Measurements from ENCODE around the gene PRKCZ. TPM values are rescaled to one million over a fixed set of nuclear protein-coding genes. Genes with fewer than 3 reads are reported as not detected.

PRKCZ gene
- total and polyA plus RNA-seq, 2 experiments from 2014 or later: 26.2 to 36.9 TPM

GRCh38 chr1:2000850-2001249 lies 49.4 kb upstream of the PRKCZ start (continued):
- TF ChIP-seq, protein P1, sequence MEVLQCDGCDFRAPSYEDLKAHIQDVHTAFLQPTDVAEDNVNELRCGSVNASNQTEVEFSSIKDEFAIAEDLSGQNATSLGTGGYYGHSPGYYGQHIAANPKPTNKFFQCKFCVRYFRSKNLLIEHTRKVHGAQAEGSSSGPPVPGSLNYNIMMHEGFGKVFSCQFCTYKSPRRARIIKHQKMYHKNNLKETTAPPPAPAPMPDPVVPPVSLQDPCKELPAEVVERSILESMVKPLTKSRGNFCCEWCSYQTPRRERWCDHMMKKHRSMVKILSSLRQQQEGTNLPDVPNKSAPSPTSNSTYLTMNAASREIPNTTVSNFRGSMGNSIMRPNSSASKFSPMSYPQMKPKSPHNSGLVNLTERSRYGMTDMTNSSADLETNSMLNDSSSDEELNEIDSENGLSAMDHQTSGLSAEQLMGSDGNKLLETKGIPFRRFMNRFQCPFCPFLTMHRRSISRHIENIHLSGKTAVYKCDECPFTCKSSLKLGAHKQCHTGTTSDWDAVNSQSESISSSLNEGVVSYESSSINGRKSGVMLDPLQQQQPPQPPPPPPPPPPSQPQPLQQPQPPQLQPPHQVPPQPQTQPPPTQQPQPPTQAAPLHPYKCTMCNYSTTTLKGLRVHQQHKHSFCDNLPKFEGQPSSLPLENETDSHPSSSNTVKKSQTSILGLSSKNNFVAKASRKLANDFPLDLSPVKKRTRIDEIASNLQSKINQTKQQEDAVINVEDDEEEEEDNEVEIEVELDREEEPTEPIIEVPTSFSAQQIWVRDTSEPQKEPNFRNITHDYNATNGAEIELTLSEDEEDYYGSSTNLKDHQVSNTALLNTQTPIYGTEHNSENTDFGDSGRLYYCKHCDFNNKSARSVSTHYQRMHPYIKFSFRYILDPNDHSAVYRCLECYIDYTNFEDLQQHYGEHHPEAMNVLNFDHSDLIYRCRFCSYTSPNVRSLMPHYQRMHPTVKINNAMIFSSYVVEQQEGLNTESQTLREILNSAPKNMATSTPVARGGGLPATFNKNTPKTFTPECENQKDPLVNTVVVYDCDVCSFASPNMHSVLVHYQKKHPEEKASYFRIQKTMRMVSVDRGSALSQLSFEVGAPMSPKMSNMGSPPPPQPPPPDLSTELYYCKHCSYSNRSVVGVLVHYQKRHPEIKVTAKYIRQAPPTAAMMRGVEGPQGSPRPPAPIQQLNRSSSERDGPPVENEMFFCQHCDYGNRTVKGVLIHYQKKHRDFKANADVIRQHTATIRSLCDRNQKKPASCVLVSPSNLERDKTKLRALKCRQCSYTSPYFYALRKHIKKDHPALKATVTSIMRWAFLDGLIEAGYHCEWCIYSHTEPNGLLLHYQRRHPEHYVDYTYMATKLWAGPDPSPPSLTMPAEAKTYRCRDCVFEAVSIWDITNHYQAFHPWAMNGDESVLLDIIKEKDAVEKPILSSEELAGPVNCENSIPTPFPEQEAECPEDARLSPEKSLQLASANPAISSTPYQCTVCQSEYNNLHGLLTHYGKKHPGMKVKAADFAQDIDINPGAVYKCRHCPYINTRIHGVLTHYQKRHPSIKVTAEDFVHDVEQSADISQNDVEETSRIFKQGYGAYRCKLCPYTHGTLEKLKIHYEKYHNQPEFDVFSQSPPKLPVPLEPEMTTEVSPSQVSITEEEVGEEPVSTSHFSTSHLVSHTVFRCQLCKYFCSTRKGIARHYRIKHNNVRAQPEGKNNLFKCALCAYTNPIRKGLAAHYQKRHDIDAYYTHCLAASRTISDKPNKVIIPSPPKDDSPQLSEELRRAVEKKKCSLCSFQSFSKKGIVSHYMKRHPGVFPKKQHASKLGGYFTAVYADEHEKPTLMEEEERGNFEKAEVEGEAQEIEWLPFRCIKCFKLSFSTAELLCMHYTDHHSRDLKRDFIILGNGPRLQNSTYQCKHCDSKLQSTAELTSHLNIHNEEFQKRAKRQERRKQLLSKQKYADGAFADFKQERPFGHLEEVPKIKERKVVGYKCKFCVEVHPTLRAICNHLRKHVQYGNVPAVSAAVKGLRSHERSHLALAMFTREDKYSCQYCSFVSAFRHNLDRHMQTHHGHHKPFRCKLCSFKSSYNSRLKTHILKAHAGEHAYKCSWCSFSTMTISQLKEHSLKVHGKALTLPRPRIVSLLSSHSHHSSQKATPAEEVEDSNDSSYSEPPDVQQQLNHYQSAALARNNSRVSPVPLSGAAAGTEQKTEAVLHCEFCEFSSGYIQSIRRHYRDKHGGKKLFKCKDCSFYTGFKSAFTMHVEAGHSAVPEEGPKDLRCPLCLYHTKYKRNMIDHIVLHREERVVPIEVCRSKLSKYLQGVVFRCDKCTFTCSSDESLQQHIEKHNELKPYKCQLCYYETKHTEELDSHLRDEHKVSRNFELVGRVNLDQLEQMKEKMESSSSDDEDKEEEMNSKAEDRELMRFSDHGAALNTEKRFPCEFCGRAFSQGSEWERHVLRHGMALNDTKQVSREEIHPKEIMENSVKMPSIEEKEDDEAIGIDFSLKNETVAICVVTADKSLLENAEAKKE (CRISPR knock-in tag; IDR thresholded peaks at IDR 0.05): no peak
- no peak for TF ChIP-seq CREB1 (CRISPR knock-in tag; IDR thresholded peaks at IDR 0.05; ENCODE audit: low read depth)

DNA sequence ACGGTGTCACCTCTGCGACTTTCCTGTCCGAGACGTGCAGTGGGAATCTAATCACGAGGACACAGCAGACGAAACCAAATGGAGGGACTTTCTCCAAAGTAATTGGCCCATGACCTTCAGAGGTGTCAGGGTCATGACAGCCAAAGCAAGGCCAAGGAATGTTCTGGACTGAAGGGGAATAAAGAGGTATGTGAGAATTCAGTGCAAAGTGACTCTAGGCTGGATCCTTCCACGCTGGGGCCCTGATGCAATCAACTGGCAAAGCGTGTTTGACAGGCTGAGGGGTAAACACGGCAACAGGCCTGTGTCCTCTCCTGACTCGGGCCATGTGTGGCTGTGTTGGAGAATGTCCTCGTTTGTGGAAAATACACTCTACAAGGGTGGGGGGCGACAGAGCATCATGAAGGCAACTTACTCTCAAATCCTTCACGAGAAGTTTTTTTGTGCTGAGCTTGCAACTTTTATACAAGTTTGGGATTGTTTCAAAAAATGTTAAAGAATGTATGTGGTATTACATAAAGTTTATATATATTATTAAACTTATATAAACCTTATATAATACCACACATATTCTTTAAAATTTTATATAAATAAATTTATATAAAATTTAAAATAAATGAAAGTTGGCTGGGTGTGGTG lies 48.3 kb upstream of the PRKCZ start:
- TF ChIP-seq NANOG (IDR thresholded peaks at IDR 0.05; ENCODE audit: borderline replicate concordance): no peak
- TF ChIP-seq CTCF (conservative IDR thresholded peaks at IDR 0.05; ENCODE audit: low read depth in 2 of 2): peak in 1 of 2 experiments; percentile 30; a peak in 2 of 4 replicates
- H3K36me3 ChIP-seq (ENCODE audit: insufficient read depth): no peaks in the 10 kb centered on the region
- ATAC-seq (no peak), DNase-seq (ENCODE audit: low spot score) (no peak)
- H3K27me3 ChIP-seq (ENCODE audit: insufficient read depth): peaks cover 6% of the 10 kb centered on the region; the same call in 1 of the 2 replicates
- no peaks in the 10 kb centered on the region for H4K20me1 ChIP-seq (replicated peaks; ENCODE audit: insufficient read depth)
- peaks cover 10% of the 10 kb centered on the region for H3K4me1 ChIP-seq (ENCODE audit: insufficient read depth)
- no peak overlapping the region for H3K27ac Mint-ChIP-seq
- no peak overlapping the region for H3K4me3 ChIP-seq
- no peaks in the 10 kb centered on the region for H3K79me2 ChIP-seq (replicated peaks; ENCODE audit: insufficient read depth)
- H3K36me3 Mint-ChIP-seq (ENCODE audit: low read depth): no peaks in the 10 kb centered on the region; the same call in 2 of the 3 replicates
- H3K4me1 Mint-ChIP-seq: peaks cover 10% of the 10 kb centered on the region; the same call in 2 of the 3 replicates
- H3K27me3 Mint-ChIP-seq (ENCODE audit: insufficient read depth, low read depth, poor library complexity): peaks cover 11% of the 10 kb centered on the region
- H3K9me2 ChIP-seq (ENCODE audit: insufficient read depth): no peaks in the 10 kb centered on the region
- no peak overlapping the region for H3K27ac ChIP-seq (ENCODE audit: low read depth)
- H3F3A ChIP-seq (replicated peaks; ENCODE audit: low read depth): 0 out of 2 replicates have a peak, but pooled peaks cover 4% of the 10 kb centered on the region
- no peak overlapping the region for H3K4me2 ChIP-seq
- no peak overlapping the region for H2AFZ ChIP-seq
- no peaks in the 10 kb centered on the region for H3K9me3 Mint-ChIP-seq
- no peak overlapping the region for H3K4me3 Mint-ChIP-seq
